Stimulated activated naive CD4-positive, alpha-beta T cell (primary cell): Measurements from ENCODE around the gene TPRX2.
A peak's percentile ranks its signal among the peaks of the same experiment; 100 is the strongest.
"Not testable (repeated sequence)": the region's sequence is repeated elsewhere in the genome, so short reads cannot be mapped to it uniquely, and the experiment has no call there.

Experiments used
- DNase-seq, 6 experiments: peaks; one replicate each; lab custom pipeline; 2025; lab: John Stamatoyannopoulos, UW

Gene TPRX2

DNA sequence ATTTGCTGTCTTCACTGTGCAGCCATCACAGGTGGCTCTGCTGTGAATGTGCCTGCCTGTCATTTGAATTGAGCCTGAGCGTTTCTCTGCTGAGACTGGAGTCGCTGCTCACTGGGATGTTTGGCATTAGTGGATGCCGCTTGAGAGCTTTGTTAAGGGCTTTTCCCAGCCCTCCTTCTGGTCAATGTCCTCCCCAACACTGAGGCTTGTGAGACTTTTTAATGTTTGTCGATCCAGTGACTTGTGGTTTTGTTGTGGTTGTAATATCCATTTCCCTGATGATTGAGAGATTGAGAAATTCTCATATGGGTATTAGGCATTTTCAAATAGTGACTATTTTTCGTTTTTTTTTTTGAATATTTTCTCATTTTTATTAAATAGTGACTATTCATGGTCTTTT lies 2.6 kb downstream of the TPRX2 start:
- DNase-seq, result no peak

DNA sequence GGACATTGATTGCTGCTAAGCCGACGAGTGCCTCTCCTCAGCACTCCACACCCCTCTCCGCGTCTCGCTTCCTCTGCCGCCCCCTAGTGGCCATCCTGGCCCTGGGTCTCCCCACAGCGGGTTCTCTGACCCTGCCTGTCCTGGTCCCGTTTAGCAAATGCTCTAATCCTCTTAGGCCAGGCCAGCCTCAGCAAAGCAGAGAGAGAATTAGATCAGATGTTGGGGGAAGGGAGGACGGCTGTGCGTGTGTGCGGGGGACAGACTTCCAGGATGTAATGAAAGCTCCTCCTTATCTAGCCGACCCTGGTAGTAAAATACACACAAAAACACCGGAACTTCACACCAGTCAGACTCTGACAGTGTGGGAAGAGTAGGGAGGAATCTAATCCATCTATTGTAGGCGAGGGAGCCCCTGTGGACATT lies 4.5 kb downstream of the TPRX2 start:
- DNase-seq, result peak; percentile 48 to 85 (median 72)

DNA sequence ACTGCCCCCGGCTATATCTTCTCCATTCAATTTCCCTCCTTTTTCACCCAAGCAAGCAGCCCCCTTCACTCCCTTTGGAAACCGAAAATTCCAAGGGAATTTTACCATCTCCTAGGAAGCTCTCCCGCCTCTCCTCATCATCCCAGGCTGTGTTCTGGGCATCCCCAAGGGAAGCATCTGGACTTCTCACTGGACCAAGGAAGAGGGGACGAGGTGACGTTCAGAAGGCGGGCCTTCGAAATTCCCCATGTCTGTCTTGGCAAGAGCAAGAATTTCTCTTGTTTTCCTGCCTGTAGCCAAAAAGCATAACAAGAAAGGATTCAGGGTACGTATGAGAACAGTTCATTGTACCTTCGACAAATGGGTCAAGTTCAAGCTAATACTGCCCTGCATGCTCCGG lies 6.1 kb downstream of the TPRX2 start:
- no peak for DNase-seq

DNA sequence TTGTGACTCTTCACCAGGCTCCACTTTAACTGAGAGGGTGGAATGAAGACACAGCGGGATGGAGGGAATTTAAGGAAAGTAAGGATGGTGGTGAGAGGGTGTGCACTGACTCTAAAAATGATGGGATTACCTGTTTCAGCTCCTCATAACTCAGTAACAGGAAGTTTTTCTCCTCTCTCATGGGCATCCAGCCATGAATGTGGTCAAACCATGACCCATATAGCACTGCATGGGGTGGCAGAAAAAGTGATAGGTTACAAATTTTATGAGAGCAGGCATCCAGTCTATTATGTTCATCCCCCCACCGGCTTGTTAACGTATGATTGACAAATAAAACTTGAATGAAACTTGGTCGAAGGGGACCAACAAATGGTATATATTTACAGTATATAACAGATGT lies 19.9 kb downstream of the TPRX2 start:
- no peak for DNase-seq

DNA sequence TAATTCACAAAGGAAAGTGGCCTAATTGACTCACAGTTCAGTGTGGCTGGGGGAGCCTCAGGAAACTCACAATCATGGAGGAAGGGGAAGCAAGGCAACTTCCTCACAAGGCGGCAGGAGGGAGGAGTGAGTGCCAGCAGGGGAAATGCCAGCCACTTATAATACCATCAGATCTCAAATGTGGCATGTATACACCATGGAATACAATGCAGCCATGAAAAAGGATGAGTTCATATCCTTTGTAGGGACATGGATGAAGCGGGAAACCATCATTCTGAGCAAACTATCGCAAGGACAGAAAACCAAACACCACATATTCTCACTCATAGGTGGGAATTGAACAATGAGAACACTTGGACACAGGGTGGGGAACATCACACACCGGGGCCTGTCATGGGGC lies 20.4 kb downstream of the TPRX2 start:
- DNase-seq, result not testable (repeated sequence)

DNA sequence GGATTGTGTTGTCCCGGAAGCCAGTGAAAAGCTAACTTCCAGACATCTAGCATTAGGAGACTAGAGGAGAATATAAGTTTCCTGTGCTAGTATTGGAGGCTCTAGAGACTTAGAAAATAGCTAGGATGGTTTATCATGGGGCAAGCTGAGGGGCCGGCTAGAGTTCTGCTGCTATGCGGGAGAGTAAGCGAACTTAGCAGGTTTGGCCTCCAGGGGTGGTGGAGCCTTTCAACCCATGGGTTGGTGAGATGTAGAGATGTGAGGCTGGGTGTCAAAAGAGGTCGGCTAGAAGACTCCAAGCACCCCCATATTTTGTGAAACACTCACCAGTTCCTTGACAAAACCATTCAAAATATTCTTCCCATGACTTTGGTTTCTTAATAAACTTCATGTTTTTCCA lies 22.7 kb downstream of the TPRX2 start:
- no peak for DNase-seq

DNA sequence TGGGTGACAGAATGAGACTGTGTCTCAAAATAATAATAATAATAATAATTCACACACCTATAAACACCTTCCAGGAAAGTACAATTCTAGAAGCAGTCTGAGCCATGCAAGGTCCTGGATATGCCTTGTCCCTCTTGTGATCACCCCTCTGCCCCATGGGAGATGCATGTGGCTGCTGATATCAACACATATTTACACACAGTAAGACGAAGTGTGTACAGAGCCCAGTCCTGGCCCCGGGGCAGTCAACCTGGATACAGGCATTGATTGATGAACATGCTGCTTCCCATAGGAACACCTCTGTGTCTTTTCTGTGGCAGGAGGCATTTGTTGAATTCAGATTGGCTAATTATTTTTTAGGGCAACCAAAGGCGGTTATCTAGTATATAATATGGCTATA lies 23.9 kb downstream of the TPRX2 start:
- DNase-seq, result no peak

DNA sequence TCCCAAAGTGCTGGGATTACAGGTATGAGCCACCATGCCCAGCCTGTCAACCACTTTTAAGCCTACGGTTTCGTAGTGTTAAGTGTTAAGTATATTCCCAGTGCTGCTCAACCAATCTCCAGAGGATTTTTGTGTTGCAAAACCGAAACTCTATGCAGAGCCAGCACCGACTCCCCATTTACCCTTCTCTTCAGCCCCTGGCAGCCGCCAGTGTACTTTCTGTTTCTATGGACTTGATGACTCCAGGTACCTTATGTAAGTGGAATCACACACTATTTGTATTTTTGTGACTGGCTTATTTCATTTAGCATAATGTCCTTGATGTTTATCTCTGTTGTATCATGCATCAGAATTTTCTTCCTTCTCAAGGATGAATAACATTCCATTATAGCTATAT lies 26.0 kb downstream of the TPRX2 start:
- DNase-seq, result no peak

DNA sequence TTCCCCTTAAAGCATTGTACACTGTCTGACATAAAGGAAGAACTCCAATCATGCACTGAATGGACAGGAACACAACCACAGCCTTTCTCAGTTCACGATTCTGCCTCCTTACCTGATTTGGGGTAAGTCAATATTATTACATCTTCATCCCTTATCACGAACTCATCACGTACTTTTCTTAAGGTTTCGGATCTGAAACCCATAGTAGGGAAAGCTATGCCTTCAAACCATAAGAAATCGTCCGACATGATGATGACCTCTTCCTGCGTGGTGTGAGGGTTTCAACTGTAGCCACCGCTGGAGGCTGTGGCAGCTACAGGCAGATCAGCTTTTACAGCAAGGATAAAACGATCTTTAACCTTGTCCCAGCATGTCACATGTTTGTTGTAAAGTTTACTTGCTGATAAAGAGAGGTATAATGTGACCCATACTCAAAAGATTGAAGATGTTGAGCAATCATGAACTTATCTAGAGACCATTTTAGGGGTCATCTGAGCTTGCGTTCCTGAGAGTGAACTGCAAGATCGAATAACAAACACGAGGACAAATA lies 27.1 kb downstream of the TPRX2 start, which contains the start of gene SULT2A1:
SULT2A1 (minus strand) TSS at position 306 of the 550 bp plus-strand sequence; CDS start at position 248, 58 bp downstream.
- no peak for DNase-seq

DNA sequence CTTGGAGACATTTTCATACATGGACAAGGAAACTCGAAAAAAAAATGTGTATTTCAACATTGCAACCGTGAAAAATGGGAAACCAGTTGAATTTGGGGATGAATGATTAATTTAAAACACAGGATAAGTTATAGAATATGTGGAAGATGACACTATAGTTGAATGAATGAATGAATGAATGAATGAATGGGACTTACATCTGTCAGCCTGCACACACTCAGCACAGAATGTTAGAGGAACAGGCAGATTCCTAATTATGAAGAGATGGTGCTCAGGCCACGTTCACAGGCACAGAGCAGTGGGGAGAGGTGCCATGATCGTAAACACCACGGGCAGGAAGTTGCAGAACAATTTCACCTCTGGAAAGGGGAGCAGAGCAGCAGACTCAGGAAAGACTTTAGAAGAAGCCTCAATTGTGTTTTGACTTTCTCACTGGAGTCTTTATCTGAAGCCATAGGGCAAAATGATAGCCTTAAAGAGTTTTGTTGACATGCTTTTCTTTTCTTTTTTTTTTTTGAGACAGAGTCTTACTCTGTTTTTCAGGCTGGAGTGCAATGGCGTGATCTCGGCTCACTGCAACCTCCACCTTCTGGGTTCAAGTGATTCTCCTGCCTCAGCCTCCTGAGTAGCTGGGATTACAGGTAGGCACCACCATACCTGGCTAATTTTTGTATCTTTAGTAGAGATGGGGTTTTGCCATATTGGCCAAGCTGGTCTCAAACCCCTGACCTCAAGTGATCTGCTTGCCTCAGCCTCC lies 32.0 kb downstream of the TPRX2 start:
- DNase-seq, result no peak

DNA sequence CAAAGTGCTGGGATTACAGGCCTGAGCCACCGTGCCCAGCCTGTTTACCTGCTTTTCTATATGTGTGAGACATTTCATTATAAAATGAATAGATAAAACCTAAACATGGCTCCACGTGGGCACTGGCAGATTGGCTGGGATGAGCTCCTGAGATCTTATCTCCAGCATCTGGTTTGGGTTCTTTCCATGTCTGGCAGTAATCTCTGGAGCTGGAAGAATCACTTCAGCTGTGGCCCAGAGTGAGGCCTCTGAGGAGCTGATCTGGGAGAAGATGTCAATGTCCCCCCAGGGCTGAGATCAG lies 32.5 kb downstream of the TPRX2 start:
- no peak for DNase-seq

DNA sequence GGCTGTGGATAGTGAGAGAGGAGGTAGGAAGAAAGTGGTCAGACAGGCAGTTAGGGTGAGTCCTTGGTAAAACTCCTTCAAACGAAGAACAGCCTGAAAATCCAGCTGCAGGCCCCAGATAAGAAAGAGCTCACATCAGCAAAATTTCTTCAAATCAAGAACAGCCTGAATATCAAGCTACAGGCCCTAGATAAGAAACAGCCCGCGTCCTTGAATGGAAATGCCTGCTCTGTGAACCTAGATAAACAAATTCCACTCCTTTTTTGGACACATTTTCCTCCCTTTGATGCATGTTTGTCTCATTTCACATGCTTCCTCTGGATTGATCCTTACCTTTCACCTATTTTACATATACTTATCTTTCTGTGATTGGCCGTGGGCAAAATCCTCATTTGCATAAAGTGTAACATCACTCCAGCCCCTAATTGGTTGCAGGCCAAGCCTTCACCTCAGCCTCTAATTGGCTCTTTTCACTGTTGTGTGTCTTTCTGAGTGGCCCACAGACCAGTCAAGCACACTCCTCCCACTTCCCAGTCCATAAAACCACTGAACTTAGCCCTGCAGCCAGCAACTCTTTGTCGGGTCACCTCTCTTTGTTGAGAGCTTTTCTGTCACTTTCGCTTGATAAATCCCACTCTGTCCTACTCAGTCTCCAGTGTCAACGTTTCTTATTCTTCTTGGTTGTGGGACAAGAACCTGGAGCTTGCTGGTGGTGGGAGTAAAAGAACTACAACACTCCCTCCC lies 33.1 kb downstream of the TPRX2 start:
- no peak for DNase-seq

DNA sequence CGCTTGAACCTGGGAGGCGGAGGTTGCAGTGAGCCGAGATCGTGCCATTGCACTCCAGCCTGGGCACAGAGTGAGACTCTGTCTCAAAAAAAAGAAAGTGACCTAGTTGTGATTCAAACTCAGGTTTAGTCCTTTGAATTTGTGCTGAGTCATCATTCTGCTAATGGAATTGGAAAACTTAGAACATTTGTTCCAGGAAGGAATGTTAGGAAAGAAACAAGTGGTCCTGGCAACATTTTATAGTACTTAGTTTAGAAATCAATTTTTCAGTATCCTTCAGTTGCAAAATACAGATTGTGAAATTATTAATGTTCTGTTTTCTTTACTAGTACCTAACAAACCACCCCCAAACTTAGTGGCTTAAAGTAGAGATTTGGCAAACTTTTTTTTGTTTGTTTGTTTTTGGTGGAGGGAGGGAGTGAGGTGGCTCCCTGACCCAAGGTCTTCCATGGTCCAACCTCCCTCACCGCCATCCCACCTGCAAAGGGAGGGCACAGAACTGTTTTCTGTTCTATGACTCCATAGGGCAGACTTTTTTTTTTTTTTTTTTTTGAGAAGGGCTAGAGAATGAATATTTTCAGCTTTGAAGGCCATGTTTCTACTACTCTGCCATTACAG lies 36.2 kb downstream of the TPRX2 start:
- DNase-seq, result no peak

DNA sequence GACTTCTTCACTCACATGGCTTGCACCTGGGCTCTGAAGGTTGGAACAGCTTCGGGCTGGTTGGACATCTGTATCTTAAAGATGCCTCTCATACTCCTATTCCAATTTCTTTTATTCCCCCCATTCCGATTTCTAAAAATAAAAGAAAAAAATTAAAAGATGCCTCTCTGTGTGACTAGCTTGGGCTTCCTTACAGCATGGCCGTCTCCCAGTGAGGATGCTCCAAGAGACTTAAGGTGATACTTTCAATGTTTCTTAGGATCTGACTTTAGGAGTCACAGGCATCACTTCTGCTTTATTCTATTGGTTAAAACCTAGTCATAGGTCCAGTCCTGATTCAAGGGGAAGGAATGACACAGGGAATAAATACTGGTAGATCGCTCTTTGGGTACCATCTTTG lies 37.0 kb downstream of the TPRX2 start:
- DNase-seq, result no peak

DNA sequence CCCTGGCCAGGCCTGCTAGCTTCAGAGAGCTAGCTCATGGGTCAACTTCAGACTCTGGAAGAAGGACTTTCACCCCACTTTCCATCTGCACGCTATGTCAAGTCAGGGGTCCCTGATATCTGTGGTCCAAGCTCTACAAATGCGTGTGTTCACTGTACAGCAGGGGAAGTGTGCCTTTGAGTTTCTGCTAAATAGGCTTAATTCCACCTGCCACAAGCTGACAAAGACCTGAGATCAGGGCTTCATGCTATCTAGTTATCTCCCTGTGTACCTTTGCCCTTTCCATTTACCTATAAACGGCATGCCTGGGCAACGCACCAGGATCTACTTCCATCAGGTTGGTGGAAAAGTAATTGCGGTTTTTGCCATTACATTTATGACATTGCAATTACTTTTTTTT lies 37.7 kb downstream of the TPRX2 start:
- no peak for DNase-seq

DNA sequence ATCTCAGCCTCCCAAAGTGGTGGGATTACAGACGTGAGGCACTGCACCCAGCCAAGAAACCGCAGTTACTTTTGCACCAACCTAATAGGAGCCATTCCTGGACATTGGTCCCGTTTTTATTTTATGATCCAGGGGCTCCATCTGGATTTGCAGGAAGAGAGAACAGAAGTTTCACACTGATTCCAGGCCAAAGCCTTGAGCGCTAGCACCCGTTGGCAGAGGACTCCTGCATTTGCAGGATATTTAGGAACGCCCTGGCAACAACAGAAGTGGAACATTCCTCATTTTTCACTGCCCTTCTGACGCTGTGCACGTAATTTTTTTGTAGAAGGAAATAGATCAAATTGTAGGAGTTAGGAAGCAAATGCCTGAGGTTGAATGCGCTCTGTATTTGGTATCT lies 38.8 kb downstream of the TPRX2 start:
- DNase-seq, result no peak

DNA sequence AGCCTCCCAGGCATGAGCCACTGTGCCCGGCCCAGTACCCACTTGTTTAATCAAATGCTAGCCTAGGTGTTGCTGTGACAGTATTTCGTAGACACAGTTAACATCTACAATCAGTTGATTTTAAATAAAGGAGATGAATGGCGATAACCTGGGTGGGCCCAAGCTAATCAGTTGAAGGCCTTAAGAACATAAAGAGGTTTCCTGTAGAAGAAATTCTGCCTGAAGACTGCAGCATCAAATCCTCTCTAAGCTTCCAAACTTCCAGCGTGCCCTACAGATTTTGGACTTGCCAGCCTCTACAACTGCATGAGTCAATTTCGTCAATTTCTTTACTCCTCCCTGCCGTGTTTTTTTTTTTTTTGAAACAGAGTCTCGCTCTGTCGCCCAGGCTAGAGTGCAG lies 40.3 kb downstream of the TPRX2 start:
- no peak for DNase-seq

DNA sequence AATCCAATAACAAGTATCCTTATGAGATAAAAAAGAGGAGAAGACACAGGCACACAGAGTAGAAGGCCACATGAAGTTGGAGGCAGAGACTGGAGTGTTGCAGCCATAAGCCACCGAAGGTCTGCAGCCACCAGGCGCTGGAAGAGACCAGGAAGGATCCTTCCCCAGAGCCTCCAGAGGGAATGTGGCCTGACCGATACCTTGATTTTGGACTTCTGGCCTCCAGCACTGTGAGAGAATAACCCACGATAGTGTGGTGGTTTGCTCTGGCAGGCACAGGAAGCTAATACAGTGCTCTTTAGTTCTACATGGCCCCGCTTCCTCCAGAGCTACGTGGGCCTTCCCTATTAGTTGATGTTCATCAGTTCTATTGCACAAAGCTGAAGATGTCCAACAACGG lies 42.3 kb downstream of the TPRX2 start:
- DNase-seq, result no peak

DNA sequence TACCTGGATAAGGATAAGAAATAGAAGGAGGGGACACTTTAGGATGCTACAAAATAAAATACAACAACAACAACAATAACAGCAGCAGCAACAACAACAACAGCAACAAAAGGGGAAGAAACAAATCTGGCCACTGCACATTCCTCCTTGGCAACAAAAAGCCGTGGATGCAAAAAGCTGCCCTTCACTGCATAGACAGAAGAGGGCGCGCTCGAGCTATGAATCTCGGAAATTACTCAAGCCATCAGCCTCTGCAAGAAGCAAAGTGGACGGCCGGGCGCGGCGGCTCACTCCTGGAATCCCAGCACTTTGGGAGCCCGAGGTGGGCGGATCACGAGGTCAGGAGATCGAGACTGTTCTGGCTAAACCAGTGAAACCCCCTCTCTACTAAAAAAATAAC lies 50.3 kb downstream of the TPRX2 start:
- DNase-seq, result not testable (repeated sequence)

DNA sequence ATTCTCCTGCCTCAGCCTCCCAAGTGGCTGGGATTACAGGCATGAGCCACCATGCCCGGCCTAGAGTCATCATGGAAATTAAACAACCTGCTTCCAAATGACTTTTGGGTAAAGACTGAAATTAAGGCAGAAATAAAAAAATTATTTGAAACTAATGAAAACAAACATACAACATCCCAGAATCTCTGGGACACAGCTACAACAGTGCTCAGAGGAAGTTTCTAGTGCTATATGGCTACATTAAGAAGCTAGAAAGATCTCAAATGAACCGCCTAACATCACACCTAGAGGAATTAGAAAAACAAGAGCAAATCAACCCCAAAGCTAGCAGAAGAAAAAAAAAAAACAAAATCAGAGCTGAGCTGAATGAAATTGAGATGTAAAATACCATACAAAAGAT lies 51.2 kb downstream of the TPRX2 start:
- not testable (repeated sequence) for DNase-seq
